Measurements from ENCODE around the gene IDH3B.
"Not testable (repeated sequence)": the region's sequence is repeated elsewhere in the genome, so short reads cannot be mapped to it uniquely, and the experiment has no call there.

Gene IDH3B

DNA sequence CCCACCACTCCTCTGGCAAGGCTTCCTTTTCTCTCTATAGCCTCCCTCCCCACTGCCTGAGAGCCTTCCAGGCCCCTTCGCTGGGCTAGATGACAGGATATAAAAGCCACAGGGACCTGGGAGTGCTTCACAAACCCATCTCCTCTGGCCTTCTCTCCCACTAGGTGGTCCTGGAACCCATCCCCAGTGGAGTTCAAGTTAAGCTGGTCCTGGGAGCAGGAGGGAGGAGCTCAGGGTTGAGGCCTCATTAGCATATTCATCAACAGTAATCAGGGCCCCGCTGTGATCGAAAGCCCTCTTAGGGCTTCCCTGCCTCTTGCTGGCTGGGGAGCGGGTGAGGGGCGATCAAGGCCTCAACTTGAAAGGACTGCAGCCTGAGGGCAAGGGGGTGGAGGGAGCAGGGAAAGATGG lies 37.7 kb upstream of the IDH3B start:
- Histone ChIP-seq H3K27ac (ENCODE audit: low read length) (no peak overlapping the region), H3K9me3 (ENCODE audit: control insufficient read depth, insufficient read depth, low read length) (no peaks in the 10 kb centered on the region), H3K27me3 (ENCODE audit: control insufficient read depth, insufficient read depth, low read length) (peaks cover under 1% of the 10 kb centered on the region; the same call in 1 of the 2 replicates), H3K4me3 (ENCODE audit: low read length) (no peak overlapping the region), H3K36me3 (ENCODE audit: control insufficient read depth, insufficient read depth, low read length) (no peaks in the 10 kb centered on the region), H3K4me1 (ENCODE audit: control insufficient read depth, insufficient read depth, low read length) (peaks cover 13% of the 10 kb centered on the region)
- WGBS (ENCODE audit: insufficient coverage, insufficient read length) = no CpG with 5 or more reads among the region's 5 CpGs
- no peak for DNase-seq (ENCODE audit: low read depth, low spot score)

DNA sequence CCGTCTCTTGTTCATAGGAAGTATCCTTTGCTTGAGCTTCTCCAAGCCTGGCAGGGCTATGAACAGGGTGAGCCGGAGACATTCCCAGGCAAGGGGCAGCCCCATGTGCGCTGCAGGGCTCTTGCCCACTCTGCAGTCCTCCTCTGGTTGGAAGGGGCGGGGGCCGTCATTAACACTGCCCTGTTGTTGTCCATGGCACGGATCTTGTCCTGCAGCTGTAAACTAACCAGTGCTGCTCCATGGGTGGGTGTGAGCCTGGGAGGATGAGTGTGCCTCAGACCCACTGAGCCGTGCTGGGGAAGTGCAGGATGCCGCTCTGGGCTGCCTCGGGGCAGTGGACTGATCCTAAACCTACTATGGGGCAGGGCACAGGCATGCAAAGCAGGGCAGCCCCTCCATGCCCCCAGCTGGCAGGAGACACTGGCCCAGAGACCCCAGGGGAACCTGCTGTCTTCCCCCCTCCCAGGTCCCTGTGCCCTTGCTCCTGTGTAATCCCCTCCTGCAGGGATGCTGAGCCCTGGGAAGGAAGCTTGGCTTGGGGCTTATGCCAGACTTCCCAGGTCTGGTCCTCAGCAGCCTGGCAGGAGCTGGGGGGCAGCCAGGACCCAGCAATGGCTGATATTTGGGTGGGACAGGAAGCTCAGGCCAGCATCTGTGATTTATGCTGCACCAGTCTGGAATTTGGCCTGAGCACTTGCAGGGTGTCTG lies 37.1 kb upstream of the IDH3B start:
- H3K27me3 ChIP-seq (ENCODE audit: control insufficient read depth, insufficient read depth, low read length) = peaks cover 4% of the 10 kb centered on the region; the same call in 1 of the 2 replicates
- H3K4me3 ChIP-seq (ENCODE audit: low read length) = no peak overlapping the region

DNA sequence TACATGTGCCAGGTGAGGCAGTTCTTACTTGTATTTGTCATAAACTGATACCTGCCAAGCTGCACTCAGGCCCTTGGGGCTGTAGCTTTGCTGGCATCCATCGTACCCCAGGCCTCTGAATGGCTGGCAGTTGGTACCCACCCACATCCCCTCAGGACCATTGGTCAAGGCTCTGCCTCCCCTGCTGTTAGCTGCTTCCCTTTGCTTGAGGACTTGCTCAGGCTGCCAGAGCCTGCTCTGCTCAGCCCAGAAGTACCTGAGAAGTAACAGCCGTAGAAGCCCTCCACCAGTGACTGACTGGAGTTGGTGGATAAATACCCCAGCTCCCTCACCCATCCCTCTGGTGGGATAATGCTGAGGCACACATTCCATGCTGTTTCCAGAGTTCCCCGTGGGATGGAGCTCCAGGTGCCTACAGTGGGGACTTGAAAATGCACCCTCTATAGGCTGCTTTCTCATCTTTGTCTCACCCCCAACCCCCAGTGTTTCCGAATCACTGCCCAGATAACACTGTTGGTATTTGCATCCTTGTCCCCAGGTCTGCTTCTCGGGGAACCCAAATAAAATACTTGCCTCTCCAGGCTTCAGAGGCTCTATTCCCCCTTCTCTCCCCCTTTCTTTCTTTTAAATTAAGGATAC lies 35.9 kb upstream of the IDH3B start:
- Histone ChIP-seq H3K27me3 (ENCODE audit: control insufficient read depth, insufficient read depth, low read length) (peaks cover 16% of the 10 kb centered on the region), H3K36me3 (ENCODE audit: control insufficient read depth, insufficient read depth, low read length) (no peaks in the 10 kb centered on the region), H3K9me3 (ENCODE audit: control insufficient read depth, insufficient read depth, low read length) (no peaks in the 10 kb centered on the region), H3K4me1 (ENCODE audit: control insufficient read depth, insufficient read depth, low read length) (peaks cover 6% of the 10 kb centered on the region; the same call in 1 of the 2 replicates), H3K27ac (ENCODE audit: low read length) (no peak overlapping the region), H3K4me3 (ENCODE audit: low read length) (no peak overlapping the region)
- no CpG with 5 or more reads among the region's 5 CpGs for WGBS (ENCODE audit: insufficient coverage, insufficient read length)
- DNase-seq (ENCODE audit: low read depth, low spot score) = no peak

More for the DNA sequence above, 37.1 kb upstream of the IDH3B start:
- no peak overlapping the region for H3K27ac ChIP-seq (ENCODE audit: low read length)
- DNase-seq (ENCODE audit: low read depth, low spot score) = no peak
- peaks cover 12% of the 10 kb centered on the region for H3K4me1 ChIP-seq (ENCODE audit: control insufficient read depth, insufficient read depth, low read length)
- no CpG with 5 or more reads among the region's 9 CpGs for WGBS (ENCODE audit: insufficient coverage, insufficient read length)
- no peaks in the 10 kb centered on the region for H3K9me3 ChIP-seq (ENCODE audit: control insufficient read depth, insufficient read depth, low read length)
- no peaks in the 10 kb centered on the region for H3K36me3 ChIP-seq (ENCODE audit: control insufficient read depth, insufficient read depth, low read length)

DNA sequence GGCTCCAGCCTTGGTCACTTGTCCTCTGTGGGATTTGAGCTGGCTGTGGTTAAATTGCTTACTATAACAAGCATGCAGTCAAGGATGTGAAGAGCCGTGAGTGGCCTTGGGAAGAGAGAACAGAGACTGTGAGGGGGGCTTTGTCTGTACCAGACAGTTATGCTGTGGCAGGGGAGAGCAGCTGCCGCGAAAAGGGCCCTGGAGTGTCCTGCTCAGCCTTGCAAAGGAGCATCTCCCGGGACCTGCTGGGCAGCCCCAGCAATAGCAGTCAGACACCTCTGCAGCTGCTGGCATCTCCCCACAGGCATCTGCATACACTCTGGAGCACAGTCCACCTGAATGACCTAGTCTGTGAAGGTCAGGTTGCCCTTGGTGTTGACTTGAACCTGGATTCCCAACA lies 34.9 kb upstream of the IDH3B start:
- Histone ChIP-seq H3K4me3 (ENCODE audit: low read length) (no peak overlapping the region), H3K9me3 (ENCODE audit: control insufficient read depth, insufficient read depth, low read length) (no peaks in the 10 kb centered on the region), H3K27me3 (ENCODE audit: control insufficient read depth, insufficient read depth, low read length) (peaks cover 26% of the 10 kb centered on the region), H3K27ac (ENCODE audit: low read length) (no peak overlapping the region), H3K4me1 (ENCODE audit: control insufficient read depth, insufficient read depth, low read length) (peaks cover 6% of the 10 kb centered on the region), H3K36me3 (ENCODE audit: control insufficient read depth, insufficient read depth, low read length) (no peaks in the 10 kb centered on the region)
- WGBS (ENCODE audit: insufficient coverage, insufficient read length) = no CpG with 5 or more reads among the region's 4 CpGs
- DNase-seq (ENCODE audit: low read depth, low spot score) = no peak

DNA sequence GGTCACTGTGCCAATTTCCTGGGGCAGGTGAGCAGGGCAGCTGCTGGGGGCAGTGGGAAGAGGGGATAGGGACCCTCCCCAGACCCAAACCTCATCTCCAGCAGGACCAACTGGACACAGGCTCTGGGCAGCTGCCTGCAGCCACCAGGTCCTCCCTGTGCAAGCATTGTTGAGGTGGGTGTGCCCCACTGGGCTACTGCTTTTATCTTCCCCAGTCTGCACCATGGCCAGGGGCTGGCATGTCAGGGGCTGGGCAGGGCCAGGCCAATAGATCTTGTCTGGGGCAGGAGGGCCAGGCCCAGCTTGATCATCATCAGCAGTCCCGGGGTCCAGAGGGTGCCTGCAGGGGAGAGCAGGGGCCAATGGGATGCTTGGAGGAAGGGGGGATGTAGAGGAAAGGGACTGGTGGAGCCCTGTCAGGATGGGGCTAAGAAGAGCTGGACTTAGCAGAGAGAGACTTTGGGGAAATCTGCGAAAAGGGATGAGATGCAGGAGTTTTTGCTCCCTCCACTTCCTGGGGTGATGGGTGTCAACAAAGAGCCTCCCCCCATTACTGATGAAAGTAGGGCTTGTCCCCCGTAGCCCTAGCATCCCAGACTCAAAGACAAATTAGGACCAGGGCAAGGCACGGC lies 34.3 kb upstream of the IDH3B start:
- Histone ChIP-seq H3K27ac (ENCODE audit: low read length) (no peak overlapping the region), H3K36me3 (ENCODE audit: control insufficient read depth, insufficient read depth, low read length) (no peaks in the 10 kb centered on the region), H3K27me3 (ENCODE audit: control insufficient read depth, insufficient read depth, low read length) (peaks cover 31% of the 10 kb centered on the region), H3K9me3 (ENCODE audit: control insufficient read depth, insufficient read depth, low read length) (no peaks in the 10 kb centered on the region), H3K4me1 (ENCODE audit: control insufficient read depth, insufficient read depth, low read length) (peaks cover 6% of the 10 kb centered on the region), H3K4me3 (ENCODE audit: low read length) (no peak overlapping the region)
- whole genome bisulfite sequencing (ENCODE audit: insufficient coverage, insufficient read length) = no CpG with 5 or more reads among the region's 4 CpGs
- DNase-seq (ENCODE audit: low read depth, low spot score) = no peak

DNA sequence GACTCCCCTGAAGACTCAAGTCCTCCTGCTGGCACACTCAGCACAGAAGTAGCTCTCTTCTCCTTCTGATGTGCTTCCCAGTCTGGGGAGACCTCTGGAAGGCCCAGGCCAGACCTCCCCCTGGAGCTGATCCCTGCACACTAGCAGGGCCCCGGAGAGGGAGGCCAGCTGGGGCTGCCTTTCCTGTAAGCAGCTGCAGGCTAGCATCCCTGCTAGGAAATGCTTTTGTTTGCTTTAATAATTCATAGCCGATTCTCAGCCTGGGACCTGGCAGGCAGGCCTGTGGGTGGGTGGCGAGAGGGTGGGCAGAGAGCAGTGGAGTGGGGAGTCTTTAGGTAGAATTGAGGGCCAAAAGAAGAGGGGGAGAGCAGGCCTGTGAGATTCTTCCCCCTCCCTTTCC lies 33.8 kb upstream of the IDH3B start:
- WGBS (ENCODE audit: insufficient coverage, insufficient read length) = no CpG with 5 or more reads among the region's 3 CpGs
- Histone ChIP-seq H3K4me3 (ENCODE audit: low read length) (no peak overlapping the region), H3K27me3 (ENCODE audit: control insufficient read depth, insufficient read depth, low read length) (peaks cover 32% of the 10 kb centered on the region), H3K36me3 (ENCODE audit: control insufficient read depth, insufficient read depth, low read length) (no peaks in the 10 kb centered on the region), H3K27ac (ENCODE audit: low read length) (no peak overlapping the region), H3K9me3 (ENCODE audit: control insufficient read depth, insufficient read depth, low read length) (no peaks in the 10 kb centered on the region), H3K4me1 (ENCODE audit: control insufficient read depth, insufficient read depth, low read length) (peaks cover 6% of the 10 kb centered on the region)
- no peak for DNase-seq (ENCODE audit: low read depth, low spot score)

DNA sequence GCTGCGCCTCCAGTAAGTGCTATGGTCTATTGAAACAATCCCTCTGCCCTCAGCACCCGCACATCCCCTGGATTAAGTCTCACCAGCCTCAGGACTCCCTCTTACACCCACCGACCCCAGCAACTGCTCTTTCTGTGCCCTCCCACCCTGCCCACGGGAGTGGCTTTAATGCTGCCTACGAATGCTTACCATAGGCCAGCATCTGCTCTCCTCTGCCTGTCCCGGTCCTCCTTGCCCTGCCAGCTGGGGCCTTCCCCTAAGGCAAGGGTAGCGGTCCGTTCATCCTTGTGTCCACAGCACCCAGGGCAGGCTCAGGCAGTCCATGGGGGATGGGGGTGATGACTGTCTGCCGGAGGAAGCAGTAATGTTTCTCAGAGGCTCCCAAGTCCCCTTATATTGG lies 32.6 kb upstream of the IDH3B start:
- no peak for DNase-seq (ENCODE audit: low read depth, low spot score)
- no peak overlapping the region for H3K4me3 ChIP-seq (ENCODE audit: low read length)
- H3K36me3 ChIP-seq (ENCODE audit: control insufficient read depth, insufficient read depth, low read length) = no peaks in the 10 kb centered on the region
- H3K27me3 ChIP-seq (ENCODE audit: control insufficient read depth, insufficient read depth, low read length) = peaks cover 38% of the 10 kb centered on the region
- no CpG with 5 or more reads among the region's 9 CpGs for WGBS (ENCODE audit: insufficient coverage, insufficient read length)
- H3K9me3 ChIP-seq (ENCODE audit: control insufficient read depth, insufficient read depth, low read length) = no peaks in the 10 kb centered on the region
- no peak overlapping the region for H3K27ac ChIP-seq (ENCODE audit: low read length)
- H3K4me1 ChIP-seq (ENCODE audit: control insufficient read depth, insufficient read depth, low read length) = peaks cover 6% of the 10 kb centered on the region

DNA sequence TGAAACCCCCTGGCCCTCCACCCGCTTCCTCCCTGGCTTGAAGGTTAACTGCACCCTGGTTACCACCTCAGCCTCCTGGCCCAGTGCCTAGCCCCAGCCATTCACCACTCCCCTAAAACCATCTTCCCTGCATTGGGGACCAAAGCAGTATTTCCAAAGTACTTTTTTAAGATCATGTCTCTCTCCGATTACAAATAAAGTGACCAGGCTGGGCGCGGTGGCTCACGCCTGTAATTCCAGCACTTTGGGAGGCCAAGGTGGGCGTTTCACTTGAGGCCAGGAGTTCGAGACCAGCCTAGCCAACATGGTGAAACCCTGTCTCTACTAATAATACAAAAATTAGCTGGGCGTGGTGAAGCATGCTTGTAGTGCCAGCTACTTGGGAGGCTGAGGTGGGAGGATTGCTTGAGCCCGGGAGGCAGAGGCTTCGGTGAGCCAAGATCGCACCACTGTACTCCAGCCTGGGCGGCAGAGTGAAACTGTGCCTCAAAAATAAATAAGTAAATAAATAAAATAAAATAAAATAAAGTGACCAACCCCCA lies 32.0 kb upstream of the IDH3B start:
- WGBS (ENCODE audit: insufficient coverage, insufficient read length) = no CpG with 5 or more reads among the region's 12 CpGs
- not testable (repeated sequence) for H3K36me3 ChIP-seq (ENCODE audit: control insufficient read depth, insufficient read depth, low read length); H3K27ac ChIP-seq (ENCODE audit: low read length); H3K9me3 ChIP-seq (ENCODE audit: control insufficient read depth, insufficient read depth, low read length); DNase-seq (ENCODE audit: low read depth, low spot score); H3K4me3 ChIP-seq (ENCODE audit: low read length); H3K4me1 ChIP-seq (ENCODE audit: control insufficient read depth, insufficient read depth, low read length)
- peaks cover 44% of the 10 kb centered on the region for H3K27me3 ChIP-seq (ENCODE audit: control insufficient read depth, insufficient read depth, low read length)

DNA sequence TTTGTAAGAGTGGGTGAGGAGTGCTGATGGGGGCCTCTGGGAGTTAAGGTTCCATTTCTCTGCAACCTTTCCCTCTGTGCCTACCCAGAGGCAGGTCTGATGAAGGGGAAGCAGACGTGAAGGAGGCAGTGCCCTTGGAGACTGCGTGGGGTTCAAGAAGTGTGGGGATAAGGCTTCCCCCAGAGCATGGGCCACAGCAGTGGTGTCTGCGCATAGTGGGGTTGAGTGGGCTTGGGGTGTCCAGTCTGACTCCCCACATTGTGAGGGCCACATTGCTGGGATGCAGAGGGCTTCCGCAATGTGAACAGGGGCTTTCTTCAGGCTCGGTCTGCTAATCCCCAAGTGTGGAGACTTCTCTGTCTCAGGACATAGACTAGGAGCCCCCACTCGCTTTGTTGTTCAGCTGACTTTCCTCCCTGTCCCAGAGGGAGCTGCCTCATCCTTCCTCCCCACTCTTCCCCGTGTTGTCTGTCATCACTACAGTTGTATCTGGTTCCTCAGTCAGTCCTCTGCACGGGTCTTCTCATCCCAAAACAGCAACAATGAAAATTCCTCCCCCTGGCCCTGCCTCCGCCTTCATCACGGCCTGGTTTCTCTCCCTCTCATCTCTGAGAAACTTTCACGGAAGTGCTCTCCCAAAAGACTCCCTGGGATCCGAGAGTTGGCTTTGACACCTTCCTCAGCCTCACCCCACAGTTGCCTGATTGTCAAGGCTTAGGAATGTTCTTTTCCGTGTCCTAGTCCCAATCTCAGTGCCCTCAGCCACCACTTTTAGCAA lies 31.4 kb upstream of the IDH3B start:
- Histone ChIP-seq H3K4me3 (ENCODE audit: low read length) (no peak overlapping the region), H3K27ac (ENCODE audit: low read length) (no peak overlapping the region), H3K27me3 (ENCODE audit: control insufficient read depth, insufficient read depth, low read length) (peaks cover 50% of the 10 kb centered on the region), H3K9me3 (ENCODE audit: control insufficient read depth, insufficient read depth, low read length) (no peaks in the 10 kb centered on the region), H3K4me1 (ENCODE audit: control insufficient read depth, insufficient read depth, low read length) (peaks cover 2% of the 10 kb centered on the region; the same call in 1 of the 2 replicates), H3K36me3 (ENCODE audit: control insufficient read depth, insufficient read depth, low read length) (no peaks in the 10 kb centered on the region)
- DNase-seq (ENCODE audit: low read depth, low spot score) = no peak
- WGBS (ENCODE audit: insufficient coverage, insufficient read length) = no CpG with 5 or more reads among the region's 13 CpGs

DNA sequence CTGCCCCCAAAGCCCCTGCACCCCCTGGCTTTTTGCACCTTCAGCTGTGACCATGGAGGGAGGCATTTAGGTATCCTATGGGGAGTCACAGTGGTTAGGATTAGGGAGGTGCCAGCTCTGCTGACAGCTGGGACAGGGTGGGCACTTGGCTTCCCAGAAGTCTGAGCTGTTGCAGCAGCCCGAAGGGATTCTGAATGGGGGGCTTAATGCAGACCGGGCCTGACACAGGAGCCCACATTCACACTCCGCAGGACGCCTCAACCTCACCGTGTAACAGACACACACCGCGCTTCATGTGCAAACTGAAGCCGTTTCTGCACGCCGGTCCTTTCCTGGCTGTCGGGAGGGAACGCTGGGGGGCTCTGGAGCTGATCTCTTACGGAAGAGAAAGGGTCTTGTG lies 30.5 kb upstream of the IDH3B start:
- Histone ChIP-seq H3K36me3 (ENCODE audit: control insufficient read depth, insufficient read depth, low read length) (no peaks in the 10 kb centered on the region), H3K27ac (ENCODE audit: low read length) (no peak overlapping the region), H3K9me3 (ENCODE audit: control insufficient read depth, insufficient read depth, low read length) (no peaks in the 10 kb centered on the region), H3K4me3 (ENCODE audit: low read length) (no peak overlapping the region), H3K4me1 (ENCODE audit: control insufficient read depth, insufficient read depth, low read length) (peaks cover 2% of the 10 kb centered on the region; the same call in 1 of the 2 replicates), H3K27me3 (ENCODE audit: control insufficient read depth, insufficient read depth, low read length) (peaks cover 59% of the 10 kb centered on the region)
- DNase-seq (ENCODE audit: low read depth, low spot score) = no peak
- WGBS (ENCODE audit: insufficient coverage, insufficient read length) = no CpG with 5 or more reads among the region's 13 CpGs
